ENCODE results near the gene JOSD1.

Gene JOSD1

GRCh38 chr22:38694049-38694448 lies 6.7 kb downstream of the JOSD1 start:
- TF ChIP-seq CTCF (IDR thresholded peaks at IDR 0.05; ENCODE audit: low read length, missing control alignments) = no peak
- H3K4me3 ChIP-seq (replicated peaks; ENCODE audit: low read depth, low read length) = no peak overlapping the region
- DNase-seq (ENCODE audit: low read depth) = no peak

GRCh38 chr22:38689651-38690050 lies 11.1 kb downstream of the JOSD1 start:
- DNase-seq (ENCODE audit: low read depth) = no peak
- H3K4me3 ChIP-seq (replicated peaks; ENCODE audit: low read depth, low read length) = no peak overlapping the region
- TF ChIP-seq CTCF (IDR thresholded peaks at IDR 0.05; ENCODE audit: low read length, missing control alignments) = no peak

GRCh38 chr22:38685761-38686160 lies 15.0 kb downstream of the JOSD1 start:
- TF ChIP-seq CTCF (IDR thresholded peaks at IDR 0.05; ENCODE audit: low read length, missing control alignments) = no peak
- DNase-seq (ENCODE audit: low read depth) = no peak
- H3K4me3 ChIP-seq (replicated peaks; ENCODE audit: low read depth, low read length) = no peak overlapping the region

GRCh38 chr22:38684895-38685294 lies 15.8 kb downstream of the JOSD1 start:
- no peak overlapping the region for H3K4me3 ChIP-seq (replicated peaks; ENCODE audit: low read depth, low read length)
- no peak for DNase-seq (ENCODE audit: low read depth)
- no peak for TF ChIP-seq CTCF (IDR thresholded peaks at IDR 0.05; ENCODE audit: low read length, missing control alignments)

GRCh38 chr22:38681582-38682335 lies 19.0 kb downstream of the JOSD1 start, which contains the start of gene TOMM22:
TSS of gene TOMM22 (plus strand) at chr22:38681957. CDS start at chr22:38681979, 22 bp downstream.
- H3K4me3 ChIP-seq (replicated peaks; ENCODE audit: low read depth, low read length) = peak within 1 kb of the TSS; percentile 97
- DNase-seq (ENCODE audit: low read depth) = peak; percentile 89
- peak; percentile 47 for TF ChIP-seq CTCF (IDR thresholded peaks at IDR 0.05; ENCODE audit: low read length, missing control alignments)

GRCh38 chr22:38675833-38676232 lies 24.9 kb downstream of the JOSD1 start:
- no peak overlapping the region for H3K4me3 ChIP-seq (replicated peaks; ENCODE audit: low read depth, low read length)
- no peak for DNase-seq (ENCODE audit: low read depth)
- no peak for TF ChIP-seq CTCF (IDR thresholded peaks at IDR 0.05; ENCODE audit: low read length, missing control alignments)

- H3K4me3 ChIP-seq (replicated peaks; ENCODE audit: low read depth, low read length) = no peak overlapping the region
- TF ChIP-seq CTCF (IDR thresholded peaks at IDR 0.05; ENCODE audit: low read length, missing control alignments) = no peak
- DNase-seq (ENCODE audit: low read depth) = no peak
These were observed 25.9 kb downstream of the JOSD1 start for GRCh38 chr22:38674888-38675287.

Data from fibroblast of pulmonary artery (primary cell).